A673 (cell line): ENCODE data around the gene CERK.

Experiments
- EZH2 ChIP-seq: fragments of 200-600 bp; sonication (generic); IDR thresholded peaks from 2 replicates; pipeline ENCODE4 v1.6.1; 2017; ENCODE audit warnings: borderline replicate concordance, low read depth, mild to moderate bottlenecking, mixed read lengths, antibody characterized with exemption, low read length; ENCODE audit not compliant: poor library complexity, severe bottlenecking
- TF ChIP-seq, protein P1 (sequence below): fragments of 300-800, 200-600 bp; sonication (generic); conservative IDR thresholded peaks from 2 replicates; pipeline ENCODE4 v1.5.1; 2017; ENCODE audit warnings: low read depth, mild to moderate bottlenecking, antibody characterized with exemption, low read length, moderate library complexity, mixed read lengths

DNA sequence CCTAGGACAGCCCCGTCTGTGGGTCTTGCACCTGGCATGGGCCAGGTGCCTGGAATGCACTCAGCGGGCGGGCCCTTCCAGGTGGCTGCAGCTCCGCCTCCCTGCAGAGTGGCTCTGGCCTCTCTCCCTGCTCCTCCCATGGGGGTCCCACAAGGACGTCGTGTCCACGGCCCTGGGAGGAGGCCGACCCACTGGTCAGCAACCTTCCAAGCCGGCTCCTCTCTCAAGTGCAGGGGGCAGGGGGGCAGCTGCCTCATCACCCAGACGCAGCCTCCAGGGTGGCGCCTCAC, 41.9 kb downstream of the CERK start:
- no peak for TF ChIP-seq EZH2
- TF ChIP-seq, protein P1, sequence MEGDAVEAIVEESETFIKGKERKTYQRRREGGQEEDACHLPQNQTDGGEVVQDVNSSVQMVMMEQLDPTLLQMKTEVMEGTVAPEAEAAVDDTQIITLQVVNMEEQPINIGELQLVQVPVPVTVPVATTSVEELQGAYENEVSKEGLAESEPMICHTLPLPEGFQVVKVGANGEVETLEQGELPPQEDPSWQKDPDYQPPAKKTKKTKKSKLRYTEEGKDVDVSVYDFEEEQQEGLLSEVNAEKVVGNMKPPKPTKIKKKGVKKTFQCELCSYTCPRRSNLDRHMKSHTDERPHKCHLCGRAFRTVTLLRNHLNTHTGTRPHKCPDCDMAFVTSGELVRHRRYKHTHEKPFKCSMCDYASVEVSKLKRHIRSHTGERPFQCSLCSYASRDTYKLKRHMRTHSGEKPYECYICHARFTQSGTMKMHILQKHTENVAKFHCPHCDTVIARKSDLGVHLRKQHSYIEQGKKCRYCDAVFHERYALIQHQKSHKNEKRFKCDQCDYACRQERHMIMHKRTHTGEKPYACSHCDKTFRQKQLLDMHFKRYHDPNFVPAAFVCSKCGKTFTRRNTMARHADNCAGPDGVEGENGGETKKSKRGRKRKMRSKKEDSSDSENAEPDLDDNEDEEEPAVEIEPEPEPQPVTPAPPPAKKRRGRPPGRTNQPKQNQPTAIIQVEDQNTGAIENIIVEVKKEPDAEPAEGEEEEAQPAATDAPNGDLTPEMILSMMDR, result no peak
